ENCODE measurements around the gene ATP5PD. TPM values are rescaled to one million over a fixed set of nuclear protein-coding genes. Genes with fewer than 3 reads are reported as not detected.

Gene ATP5PD
- total and polyA plus RNA-seq, 9 donors = 137 to 331 (median 157) TPM

DNA sequence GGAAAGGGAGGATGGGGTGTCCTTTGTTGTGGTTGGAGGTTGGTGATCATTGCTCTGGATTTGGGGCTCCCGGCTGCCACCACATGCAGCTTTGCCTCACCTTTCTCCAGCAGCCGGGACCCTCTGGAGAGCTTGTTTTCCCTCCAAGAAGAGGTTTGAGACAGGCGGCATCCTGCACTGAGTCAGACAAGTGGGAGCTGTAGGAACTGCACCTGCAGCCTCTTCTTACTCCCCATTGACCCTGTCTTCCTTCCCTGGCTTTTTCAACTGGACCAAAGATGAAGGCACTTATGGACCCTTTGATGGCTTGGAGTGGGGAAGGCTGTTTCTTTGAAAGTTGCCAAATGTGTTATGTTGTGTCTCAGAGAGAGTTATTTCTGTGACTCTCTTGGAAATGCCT, 16.9 kb upstream of the ATP5PD start:
- Histone ChIP-seq H3K4me3 (no peak overlapping the region), H3K36me3 (no peaks in the 10 kb centered on the region), H3K4me1 (ENCODE audit: insufficient read depth) (peaks cover 2% of the 10 kb centered on the region), H3K27me3 (no peaks in the 10 kb centered on the region), H3K27ac (no peak overlapping the region), H3K9me3 (no peaks in the 10 kb centered on the region)
- TF ChIP-seq POLR2A (IDR thresholded peaks at IDR 0.05) (no peak), EP300 (IDR thresholded peaks at IDR 0.05) (no peak)
- TF ChIP-seq, protein P1, sequence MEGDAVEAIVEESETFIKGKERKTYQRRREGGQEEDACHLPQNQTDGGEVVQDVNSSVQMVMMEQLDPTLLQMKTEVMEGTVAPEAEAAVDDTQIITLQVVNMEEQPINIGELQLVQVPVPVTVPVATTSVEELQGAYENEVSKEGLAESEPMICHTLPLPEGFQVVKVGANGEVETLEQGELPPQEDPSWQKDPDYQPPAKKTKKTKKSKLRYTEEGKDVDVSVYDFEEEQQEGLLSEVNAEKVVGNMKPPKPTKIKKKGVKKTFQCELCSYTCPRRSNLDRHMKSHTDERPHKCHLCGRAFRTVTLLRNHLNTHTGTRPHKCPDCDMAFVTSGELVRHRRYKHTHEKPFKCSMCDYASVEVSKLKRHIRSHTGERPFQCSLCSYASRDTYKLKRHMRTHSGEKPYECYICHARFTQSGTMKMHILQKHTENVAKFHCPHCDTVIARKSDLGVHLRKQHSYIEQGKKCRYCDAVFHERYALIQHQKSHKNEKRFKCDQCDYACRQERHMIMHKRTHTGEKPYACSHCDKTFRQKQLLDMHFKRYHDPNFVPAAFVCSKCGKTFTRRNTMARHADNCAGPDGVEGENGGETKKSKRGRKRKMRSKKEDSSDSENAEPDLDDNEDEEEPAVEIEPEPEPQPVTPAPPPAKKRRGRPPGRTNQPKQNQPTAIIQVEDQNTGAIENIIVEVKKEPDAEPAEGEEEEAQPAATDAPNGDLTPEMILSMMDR (IDR thresholded peaks at IDR 0.05) = no peak
- 79 to 92% (median 91%) methylated on average over 3 of the region's 3 CpGs for WGBS, 3 donors
- DNase-seq = no peak
- intact Hi-C loops (cut with DNase I) = loop anchor here in 1 of 4 donors (10.0 kb wide), 1 partner anchor 131 kb away; no protein-coding TSS in a partner anchor

DNA sequence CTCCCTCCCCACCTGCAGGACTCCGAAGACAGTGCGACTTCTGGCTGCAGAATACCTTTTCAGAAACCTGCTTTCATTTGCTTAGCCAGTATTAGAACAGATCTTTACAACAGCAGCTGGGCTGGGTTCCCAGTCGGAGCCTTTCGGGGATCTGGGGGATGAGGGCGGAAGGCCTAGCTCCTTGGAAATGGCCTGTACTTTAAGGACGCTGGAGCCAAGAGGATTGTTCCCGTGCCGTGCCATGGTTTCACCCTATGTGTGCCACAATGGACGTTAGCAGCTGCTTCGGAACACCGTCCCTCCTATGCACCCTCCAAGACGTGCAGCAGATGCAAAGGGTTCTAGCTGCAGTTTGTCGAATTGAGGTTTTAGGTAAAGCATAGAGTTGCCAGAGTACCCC, 16.4 kb upstream of the ATP5PD start:
- DNase-seq = no peak
- intact Hi-C loops (cut with DNase I) = loop anchor here in 1 of 4 donors (10.0 kb wide), 1 partner anchor 132 kb away; no protein-coding TSS in a partner anchor
- Histone ChIP-seq H3K27ac (no peak overlapping the region), H3K4me1 (ENCODE audit: insufficient read depth) (peaks cover 2% of the 10 kb centered on the region), H3K9me3 (no peaks in the 10 kb centered on the region), H3K36me3 (no peaks in the 10 kb centered on the region), H3K4me3 (no peak overlapping the region), H3K27me3 (no peaks in the 10 kb centered on the region)
- TF ChIP-seq EP300 (IDR thresholded peaks at IDR 0.05) (no peak), POLR2A (IDR thresholded peaks at IDR 0.05) (no peak)
- TF ChIP-seq, protein P1 (IDR thresholded peaks at IDR 0.05) = no peak
- 85 to 88% (median 87%) methylated on average over 13 of the region's 13 CpGs for WGBS, 3 donors

DNA sequence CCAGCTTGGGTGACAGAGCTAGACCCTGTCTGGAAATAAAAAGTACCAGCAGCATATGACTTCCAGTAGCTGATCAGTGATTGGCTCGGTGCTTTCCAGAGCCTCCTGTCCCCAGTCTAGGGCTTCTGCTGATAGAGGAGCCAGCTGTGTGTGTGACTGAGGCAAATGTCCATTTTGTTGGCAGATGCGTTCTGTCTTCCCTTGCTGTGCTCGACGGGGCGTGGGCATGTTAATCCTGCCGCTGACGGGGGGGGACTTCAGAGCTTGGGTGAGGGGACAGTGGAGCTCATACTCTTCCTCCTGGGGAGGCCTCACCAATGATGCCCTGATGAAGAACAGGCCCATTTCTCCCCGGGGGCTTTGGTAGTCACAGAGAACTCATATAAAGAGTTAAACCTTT, 14.8 kb upstream of the ATP5PD start:
- no peaks in the 10 kb centered on the region for H3K9me3 ChIP-seq
- H3K27me3 ChIP-seq = no peaks in the 10 kb centered on the region
- TF ChIP-seq, protein P1 (IDR thresholded peaks at IDR 0.05) = no peak
- TF ChIP-seq EP300 (IDR thresholded peaks at IDR 0.05) (no peak), POLR2A (IDR thresholded peaks at IDR 0.05) (no peak)
- 78 to 90% (median 86%) methylated on average over 8 of the region's 8 CpGs for WGBS, 3 donors
- H3K4me3 ChIP-seq = no peak overlapping the region
- no peaks in the 10 kb centered on the region for H3K36me3 ChIP-seq
- H3K4me1 ChIP-seq (ENCODE audit: insufficient read depth) = peaks cover 2% of the 10 kb centered on the region
- intact Hi-C loops (cut with DNase I) = loop anchor here in 1 of 4 donors (10.0 kb wide), 1 partner anchor 133 kb away; no protein-coding TSS in a partner anchor
- DNase-seq = no peak
- H3K27ac ChIP-seq = no peak overlapping the region

DNA sequence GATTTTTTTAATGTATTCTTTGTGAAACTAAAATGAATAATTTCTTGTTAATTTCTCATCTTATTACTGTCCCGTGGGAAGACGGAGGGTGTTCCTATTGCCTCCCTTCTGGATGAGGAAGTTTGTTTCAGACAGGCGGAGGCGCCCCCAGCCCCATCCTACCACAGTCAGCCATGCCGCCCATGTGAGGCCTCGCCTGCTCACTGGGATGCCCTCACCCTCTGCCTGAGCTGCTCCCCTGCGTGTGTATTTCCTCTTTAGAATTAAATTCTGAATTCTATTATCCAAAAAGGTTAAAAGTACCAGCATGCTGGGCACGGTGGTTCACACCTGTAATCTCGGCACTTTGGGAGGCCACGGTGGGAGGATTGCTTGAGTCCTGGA, 14.3 kb upstream of the ATP5PD start:
- Histone ChIP-seq H3K9me3 (no peaks in the 10 kb centered on the region), H3K4me3 (no peak overlapping the region), H3K4me1 (ENCODE audit: insufficient read depth) (peaks cover 2% of the 10 kb centered on the region), H3K27me3 (no peaks in the 10 kb centered on the region), H3K27ac (peak overlapping the region in 1 of 2 donors; percentile 63), H3K36me3 (no peaks in the 10 kb centered on the region)
- TF ChIP-seq EP300 (IDR thresholded peaks at IDR 0.05) (no peak), POLR2A (IDR thresholded peaks at IDR 0.05) (no peak)
- TF ChIP-seq, protein P1 (IDR thresholded peaks at IDR 0.05) = no peak
- WGBS, 3 donors = 92 to 94% (median 92%) methylated on average over 10 of the region's 10 CpGs
- no peak for DNase-seq
- intact Hi-C loops (cut with DNase I) = loop anchor here in 1 of 4 donors (10.0 kb wide), 1 partner anchor 134 kb away; no protein-coding TSS in a partner anchor

All from ovary (tissue), 9 donors.